Astrocyte (in vitro differentiated cells and primary cell): Measurements from ENCODE around the gene EYA2. TPM values are rescaled to one million over a fixed set of nuclear protein-coding genes. Genes with fewer than 3 reads are reported as not detected.

Experiments used
- DNase-seq: peaks from one replicate; pipeline ENCODE4 v3.0.0-alpha.2; 2010; ENCODE audit warnings: low read depth
- FAIRE-seq: peaks from 2 replicates; lab custom pipeline; 2011; peaks lifted over from hg19 to GRCh38; lab: Jason Lieb, UNC
- H2AFZ ChIP-seq: 2 replicates; pipeline ENCODE4 v1.6.0; 2012; ENCODE audit warnings: low read depth, low read length, inconsistent platforms
- H3K27ac ChIP-seq: 2 replicates; pipeline ENCODE4 v1.5.1; 2011; ENCODE audit warnings: low read depth, low read length, inconsistent platforms
- H3K27me3 ChIP-seq: 2 replicates; pipeline ENCODE4 v1.6.0; 2011; ENCODE audit warnings: low read length, inconsistent platforms; ENCODE audit not compliant: insufficient read depth
- H3K36me3 ChIP-seq: 2 replicates; pipeline ENCODE4 v1.5.1; 2011; ENCODE audit warnings: low read length, inconsistent platforms; ENCODE audit not compliant: insufficient read depth
- H3K4me1 ChIP-seq: 2 replicates; pipeline ENCODE4 v1.5.1; 2011; ENCODE audit warnings: low read length, inconsistent platforms; ENCODE audit not compliant: insufficient read depth
- H3K4me2 ChIP-seq: 2 replicates; pipeline ENCODE4 v1.6.0; 2012; ENCODE audit warnings: low read length, inconsistent platforms
- H3K4me3 ChIP-seq: 2 replicates; pipeline ENCODE4 v1.5.1; 2011; ENCODE audit warnings: low read depth, mild to moderate bottlenecking, low read length, inconsistent platforms; ENCODE audit not compliant: insufficient read depth
- H3K79me2 ChIP-seq: 2 replicates; pipeline ENCODE4 v1.6.0; 2012; ENCODE audit warnings: mild to moderate bottlenecking, low read length, inconsistent platforms; ENCODE audit not compliant: insufficient read depth
- H3K9ac ChIP-seq: 2 replicates; pipeline ENCODE4 v1.6.0; 2012; ENCODE audit warnings: mild to moderate bottlenecking, low read length, inconsistent platforms
- H3K9me3 ChIP-seq: 2 replicates; pipeline ENCODE4 v1.5.1; 2012; ENCODE audit warnings: low read depth, mild to moderate bottlenecking, low read length, inconsistent platforms; ENCODE audit not compliant: insufficient read depth
- H4K20me1 ChIP-seq: 2 replicates; pipeline ENCODE4 v1.6.0; 2012; ENCODE audit warnings: low read length, inconsistent platforms; ENCODE audit not compliant: insufficient read depth
- H3K27ac Mint-ChIP-seq: one replicate; pipeline ENCODE4 v1.8.0; 2021; ENCODE audit warnings: mild to moderate bottlenecking, mixed read lengths; ENCODE audit not compliant: unreplicated experiment
- H3K27me3 Mint-ChIP-seq: one replicate; pipeline ENCODE4 v1.8.0; 2021; ENCODE audit warnings: low read depth, mixed read lengths; ENCODE audit not compliant: unreplicated experiment
- H3K36me3 Mint-ChIP-seq: one replicate; pipeline ENCODE4 v1.8.0; 2021; ENCODE audit warnings: low read depth, mixed read lengths; ENCODE audit not compliant: unreplicated experiment
- H3K4me1 Mint-ChIP-seq: one replicate; pipeline ENCODE4 v1.8.0; 2021; ENCODE audit warnings: low read depth, mixed read lengths; ENCODE audit not compliant: unreplicated experiment
- H3K4me3 Mint-ChIP-seq: one replicate; pipeline ENCODE4 v1.8.0; 2021; ENCODE audit warnings: mild to moderate bottlenecking, moderate library complexity, mixed read lengths; ENCODE audit not compliant: unreplicated experiment
- H3K9me3 Mint-ChIP-seq: one replicate; pipeline ENCODE4 v1.8.0; 2021; ENCODE audit warnings: mild to moderate bottlenecking, mixed read lengths; ENCODE audit not compliant: unreplicated experiment
- CTCF ChIP-seq: IDR thresholded peaks from 2 replicates; pipeline ENCODE4 v1.5.1; 2011; ENCODE audit warnings: low read depth, mild to moderate bottlenecking, inconsistent platforms, low read length, moderate library complexity; ENCODE audit not compliant: insufficient read depth
- EZH2 ChIP-seq: IDR thresholded peaks from 2 replicates; pipeline ENCODE4 v1.6.1; 2012; ENCODE audit warnings: mild to moderate bottlenecking, low read length, inconsistent platforms; ENCODE audit not compliant: insufficient read depth
- total RNA-seq: library from RNA; stranded (reverse); gene quantifications from 2 replicates; pipeline ENCODE4 v1.2.1, GENCODE V29; 2021

EYA2 gene
- total RNA-seq, 1 donor from 2014 or later = 1.5 TPM

GRCh38 chr20:47027456-47027855, 132.8 kb downstream of the EYA2 start:
- Histone ChIP-seq H3K4me1 (no peaks in the 10 kb centered on the region), H3K9ac (no peak overlapping the region), H3K79me2 (no peaks in the 10 kb centered on the region), H3K9me3 (peaks cover 5% of the 10 kb centered on the region), H3K27ac (no peak overlapping the region), H3K27me3 (peaks cover 14% of the 10 kb centered on the region), H3K4me2 (no peak overlapping the region), H3K4me3 (no peak overlapping the region), H3K36me3 (no peaks in the 10 kb centered on the region), H2AFZ (no peak overlapping the region), H4K20me1 (no peaks in the 10 kb centered on the region)
- FAIRE-seq (no peak), DNase-seq (no peak)
- no peak overlapping the region for H3K4me3 Mint-ChIP-seq
- H3K36me3 Mint-ChIP-seq = peaks cover 5% of the 10 kb centered on the region
- peaks cover 11% of the 10 kb centered on the region for H3K27me3 Mint-ChIP-seq
- TF ChIP-seq EZH2 (no peak), CTCF (no peak)
- H3K9me3 Mint-ChIP-seq = peaks cover 9% of the 10 kb centered on the region
- no peak overlapping the region for H3K27ac Mint-ChIP-seq
- H3K4me1 Mint-ChIP-seq = no peaks in the 10 kb centered on the region

DNA sequence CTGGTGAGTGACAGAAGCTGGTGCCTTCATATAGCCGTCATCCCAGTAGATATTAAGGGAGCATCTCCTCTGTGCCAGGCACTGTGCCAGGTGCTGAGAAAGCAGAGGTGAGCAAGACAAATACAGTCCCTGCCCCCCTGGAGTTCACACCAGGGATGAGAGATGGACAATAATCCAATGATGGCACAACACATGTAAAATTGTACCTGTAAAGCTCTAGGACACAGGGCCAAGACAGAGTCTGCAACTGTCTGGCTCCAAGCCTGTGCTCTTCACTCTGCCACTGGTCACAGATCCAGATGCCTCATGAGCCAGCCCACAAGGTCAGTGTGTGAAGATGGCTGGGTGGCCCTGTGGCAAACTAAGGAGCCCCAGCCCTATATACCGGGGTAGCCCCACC, 133.8 kb downstream of the EYA2 start:
- no peak for DNase-seq
- no peak for TF ChIP-seq EZH2
- no peak for TF ChIP-seq CTCF
- peaks cover 5% of the 10 kb centered on the region for H3K36me3 Mint-ChIP-seq
- Histone ChIP-seq H3K9me3 (peaks cover 5% of the 10 kb centered on the region), H3K4me3 (no peak overlapping the region), H3K9ac (no peak overlapping the region), H3K27me3 (peaks cover 18% of the 10 kb centered on the region), H3K4me1 (no peaks in the 10 kb centered on the region), H3K4me2 (no peak overlapping the region), H4K20me1 (no peaks in the 10 kb centered on the region), H3K36me3 (no peaks in the 10 kb centered on the region), H3K79me2 (no peaks in the 10 kb centered on the region), H2AFZ (no peak overlapping the region), H3K27ac (no peak overlapping the region)
- no peak overlapping the region for H3K4me3 Mint-ChIP-seq
- H3K9me3 Mint-ChIP-seq = peaks cover 9% of the 10 kb centered on the region
- peaks cover 13% of the 10 kb centered on the region for H3K27me3 Mint-ChIP-seq
- no peak for FAIRE-seq
- no peak overlapping the region for H3K27ac Mint-ChIP-seq
- no peaks in the 10 kb centered on the region for H3K4me1 Mint-ChIP-seq

- Mint-ChIP-seq H3K9me3 (peaks cover 9% of the 10 kb centered on the region), H3K4me3 (no peak overlapping the region), H3K27ac (no peak overlapping the region), H3K36me3 (peaks cover 5% of the 10 kb centered on the region), H3K4me1 (no peaks in the 10 kb centered on the region), H3K27me3 (peaks cover 6% of the 10 kb centered on the region)
- no peak overlapping the region for H2AFZ ChIP-seq
- FAIRE-seq (no peak), DNase-seq (no peak)
- H3K27me3 ChIP-seq = peaks cover 12% of the 10 kb centered on the region
- H3K36me3 ChIP-seq = no peaks in the 10 kb centered on the region
- peaks cover 5% of the 10 kb centered on the region for H3K9me3 ChIP-seq
- no peaks in the 10 kb centered on the region for H4K20me1 ChIP-seq
- H3K4me2 ChIP-seq = no peak overlapping the region
- H3K9ac ChIP-seq = no peak overlapping the region
- no peaks in the 10 kb centered on the region for H3K79me2 ChIP-seq
- no peak overlapping the region for H3K4me3 ChIP-seq
- H3K4me1 ChIP-seq = no peaks in the 10 kb centered on the region
- no peak for TF ChIP-seq CTCF
- no peak for TF ChIP-seq EZH2
- H3K27ac ChIP-seq = no peak overlapping the region
Measured at GRCh38 chr20:47029845-47030244, 135.2 kb downstream of the EYA2 start.
